ENCODE results near the gene REM1.
"Not testable (repeated sequence)": the region's sequence is repeated elsewhere in the genome, so short reads cannot be mapped to it uniquely, and the experiment has no call there.

Gene REM1

GRCh38 chr20:31485450-31486339 is 10.6 kb downstream of the REM1 start:
- no peak for DNase-seq

- DNase-seq, result no peak
Observed at GRCh38 chr20:31488115-31488514, 13.0 kb downstream of the REM1 start.

- DNase-seq, result no peak
Observed at GRCh38 chr20:31489152-31489551, 14.1 kb downstream of the REM1 start.

GRCh38 chr20:31490752-31491151 is 15.7 kb downstream of the REM1 start:
- no peak for DNase-seq

- DNase-seq, result no peak
Observed at GRCh38 chr20:31494131-31494530, 19.0 kb downstream of the REM1 start.

- no peak for DNase-seq
Observed at GRCh38 chr20:31496761-31497295, 21.7 kb downstream of the REM1 start.

- no peak for DNase-seq
Observed at GRCh38 chr20:31497838-31498540, 22.9 kb downstream of the REM1 start.

GRCh38 chr20:31500527-31500926 is 25.4 kb downstream of the REM1 start:
- no peak for DNase-seq

- DNase-seq, result not testable (repeated sequence)
Observed at GRCh38 chr20:31502884-31503673, 28.0 kb downstream of the REM1 start.

GRCh38 chr20:31505903-31506302 is 30.8 kb downstream of the REM1 start:
- no peak for DNase-seq

GRCh38 chr20:31508517-31509244 is 33.6 kb downstream of the REM1 start:
- DNase-seq, result no peak

- DNase-seq, result no peak
Observed at GRCh38 chr20:31514154-31515071, 39.3 kb downstream of the REM1 start, which contains the start of gene HM13. TSS of gene HM13 (plus strand) at chr20:31514442. CDS start at chr20:31514552, 110 bp downstream.

- DNase-seq, result no peak
Observed at GRCh38 chr20:31515072-31515774, 40.1 kb downstream of the REM1 start.

- no peak for DNase-seq
Observed at GRCh38 chr20:31515775-31516107, 40.7 kb downstream of the REM1 start.

GRCh38 chr20:31516166-31516565 is 41.1 kb downstream of the REM1 start:
- DNase-seq, result no peak

- no peak for DNase-seq
Observed at GRCh38 chr20:31516651-31517050, 41.6 kb downstream of the REM1 start.

- no peak for DNase-seq
Observed at GRCh38 chr20:31517373-31517772, 42.3 kb downstream of the REM1 start.

- DNase-seq, result peak; percentile 22
Observed at GRCh38 chr20:31521267-31521666, 46.2 kb downstream of the REM1 start.

GRCh38 chr20:31522731-31523130 is 47.6 kb downstream of the REM1 start:
- no peak for DNase-seq
